Brain microvascular endothelial cell (primary cell): ENCODE results near the gene RFTN1.

Experiments
- DNase-seq: peaks from one replicate; pipeline ENCODE4 v3.0.0-alpha.2; 2020
- H3K27ac ChIP-seq: fragments of 250-450 bp; sonication (Bioruptor Pico); 2 replicates; pipeline ENCODE4 v1.5.1; 2020; ENCODE audit warnings: mild to moderate bottlenecking, moderate library complexity
- H3K27me3 ChIP-seq: fragments of 250-450 bp; sonication (Bioruptor Pico); replicated peaks from 2 replicates; pipeline ENCODE4 v1.5.1; 2020; ENCODE audit warnings: mild to moderate bottlenecking
- H3K36me3 ChIP-seq: fragments of 250-450 bp; sonication (Bioruptor Pico); replicated peaks from 2 replicates; pipeline ENCODE4 v1.5.1; 2020; ENCODE audit warnings: mild to moderate bottlenecking
- H3K4me3 ChIP-seq: 2 replicates; pipeline ENCODE4 v1.5.1; 2011; ENCODE audit warnings: low read depth, mild to moderate bottlenecking, control low read depth, low read length, moderate library complexity
- CTCF ChIP-seq: IDR thresholded peaks from 2 replicates; pipeline ENCODE4 v1.5.1; 2011; ENCODE audit warnings: low read depth, mild to moderate bottlenecking, moderate library complexity, low read length, control low read depth, inconsistent platforms; ENCODE audit errors: missing control alignments
- in situ Hi-C: cut with HindIII; loops from 2 replicates; pipeline ENCODE4 v1.10.0; 2017; ENCODE audit warnings: low sequenced_read_pairs, low pct_ligation_motif_present

Gene RFTN1

GRCh38 chr3:16498130-16498890 lies 15.2 kb downstream of the RFTN1 start:
- TF ChIP-seq CTCF = no peak
- Histone ChIP-seq H3K27ac (no peak overlapping the region), H3K27me3 (no peaks in the 10 kb centered on the region), H3K4me3 (no peak overlapping the region), H3K36me3 (peaks cover 8% of the 10 kb centered on the region)
- DNase-seq = no peak
- in situ Hi-C loops = no loop called here

GRCh38 chr3:16496408-16497222 lies 16.9 kb downstream of the RFTN1 start:
- H3K36me3 ChIP-seq = peaks cover 16% of the 10 kb centered on the region
- no peak for TF ChIP-seq CTCF
- DNase-seq = no peak
- no peak overlapping the region for H3K27ac ChIP-seq
- no peak overlapping the region for H3K4me3 ChIP-seq
- no peaks in the 10 kb centered on the region for H3K27me3 ChIP-seq
- in situ Hi-C loops = no loop called here

- H3K27me3 ChIP-seq = no peaks in the 10 kb centered on the region
- H3K4me3 ChIP-seq = no peak overlapping the region
- DNase-seq = no peak
- H3K36me3 ChIP-seq = peaks cover 20% of the 10 kb centered on the region
- TF ChIP-seq CTCF = no peak
- in situ Hi-C loops = no loop called here
- H3K27ac ChIP-seq = no peak overlapping the region
Measured at GRCh38 chr3:16496008-16496407, 17.5 kb downstream of the RFTN1 start.

- Histone ChIP-seq H3K27ac (no peak overlapping the region), H3K27me3 (no peaks in the 10 kb centered on the region), H3K4me3 (no peak overlapping the region), H3K36me3 (peaks cover 12% of the 10 kb centered on the region)
- no peak for TF ChIP-seq CTCF
- DNase-seq = no peak
- in situ Hi-C loops = no loop called here
Measured at GRCh38 chr3:16494814-16495431, 18.6 kb downstream of the RFTN1 start.

- no peak for TF ChIP-seq CTCF
- Histone ChIP-seq H3K4me3 (no peak overlapping the region), H3K27ac (no peak overlapping the region), H3K27me3 (no peaks in the 10 kb centered on the region), H3K36me3 (peaks cover 12% of the 10 kb centered on the region)
- in situ Hi-C loops = no loop called here
- no peak for DNase-seq
Measured at GRCh38 chr3:16494094-16494493, 19.4 kb downstream of the RFTN1 start.
